Stomach (tissue), 9 donors: ENCODE data around the gene RSPO3. TPM values are rescaled to one million over a fixed set of nuclear protein-coding genes. Genes with fewer than 3 reads are reported as not detected.

Experiments used
- DNase-seq, 2 donors: peaks; one replicate each; pipeline versions ENCODE4 v3.0.0 to v3.0.0-alpha.2; 2013 to 2019
- H3K27ac ChIP-seq, 5 donors: fragments of 200-600 bp in 4 of 5; sonication (generic) in 4 of 5; one replicate each; pipeline ENCODE4 v1.5.1; 2013 to 2019; ENCODE audit warnings: mild to moderate bottlenecking in 1 of 5, moderate library complexity in 1 of 5
- H3K27me3 ChIP-seq, 3 donors: fragments of 200-600 bp; sonication (generic); one replicate each; pipeline ENCODE4 v1.5.1; 2017 to 2019; ENCODE audit warnings: mixed run types in 1 of 3
- H3K36me3 ChIP-seq, 4 donors: fragments of 200-600 bp; sonication (generic); 1 replicate in 3 of 4; 2 replicates in 1 of 4; pipeline ENCODE4 v1.5.1; 2016 to 2019
- H3K4me1 ChIP-seq, 4 donors: fragments of 200-600 bp; sonication (generic); one replicate each; pipeline ENCODE4 v1.5.1; 2016 to 2019
- H3K4me3 ChIP-seq, 4 donors: fragments of 200-600 bp; sonication (generic) in 3 of 4; one replicate each; pipeline ENCODE4 v1.5.1; 2016 to 2019; ENCODE audit warnings: mild to moderate bottlenecking in 1 of 4
- H3K9me3 ChIP-seq, 4 donors: fragments of 200-600 bp; sonication (generic); one replicate each; pipeline ENCODE4 v1.5.1; 2016 to 2019
- CTCF ChIP-seq, 7 experiments: fragments of 450-650 bp in 4 of 7; fragments of 200-600 bp in 3 of 7; sonication (generic) in 3 of 7; IDR thresholded peaks; one replicate each; pipeline ENCODE4 v1.5.1; 2016 to 2019; ENCODE audit warnings: antibody characterized with exemption in 7 of 7, control low read depth in 2 of 7, mild to moderate bottlenecking in 1 of 7
- EP300 ChIP-seq: sonication (generic); formaldehyde crosslinking; IDR thresholded peaks from one replicate; pipeline ENCODE4 v1.6.1; 2017; ENCODE audit warnings: antibody characterized with exemption
- POLR2A ChIP-seq, 4 donors: fragments of 450-650 bp; IDR thresholded peaks; one replicate each; pipeline ENCODE4 v1.6.1; 2016; ENCODE audit warnings: antibody characterized with exemption in 4 of 4, control low read depth in 2 of 4, mild to moderate bottlenecking in 1 of 4, moderate library complexity in 1 of 4
- POLR2AphosphoS5 ChIP-seq, 3 donors: sonication (generic); formaldehyde crosslinking; IDR thresholded peaks; one replicate each; pipeline ENCODE4 v1.6.1; 2016; ENCODE audit warnings: antibody characterized with exemption in 3 of 3
- WGBS, 5 donors: extraction: QIAGEN DNeasy Blood & Tissue Kit in 3 of 5; methylation state at CpG; one replicate each; pipeline versions ENCODE4 v1.1.5 to v1.1.7; 2013 to 2018; 5-methylcytosine and 5-hydroxymethylcytosine counted together
- intact Hi-C: fragments of 100-400 bp; cut with DNase I; formaldehyde crosslinking; loops from one replicate; pipeline ENCODE4 v1.15.1; 2023; ENCODE audit warnings: low total_unique reads
- polyA plus RNA-seq, 3 donors: library from polyadenylated mRNA; stranded (reverse); fragments of 200-250 nt; gene quantifications; one replicate each; pipeline ENCODE4 v1.2.3, GENCODE V29; 2013
- total RNA-seq, 5 donors: library from RNA; depleted of rRNA; stranded (reverse); fragments of >200 nt; gene quantifications; one replicate each; pipeline versions ENCODE4 v1.1.0 to v1.2.3, GENCODE V29; 2014 to 2016
- donor health status: healthy with polysubstance abuse.
- donor health status: Bipolar disorder and iron deficiency.
- donor health status: healthy.

Gene RSPO3
- total and polyA plus RNA-seq, 8 donors = 2.0 to 59.5 (median 7.6) TPM

- Histone ChIP-seq H3K4me3 (no peak overlapping the region), H3K4me1 (peaks cover 20 to 37% (median 29%) of the 10 kb centered on the region in 4 donors), H3K27ac (peak overlapping the region in 3 of 5 donors; percentile 10 to 62 (median 38)), H3K9me3 (no peaks in the 10 kb centered on the region), H3K36me3 (no peaks in the 10 kb centered on the region), H3K27me3 (peaks cover 9 to 44% (median 36%) of the 10 kb centered on the region in 3 donors)
- intact Hi-C loops = no loop called here
- no peak for TF ChIP-seq CTCF (IDR thresholded peaks at IDR 0.05)
- TF ChIP-seq POLR2AphosphoS5 (IDR thresholded peaks at IDR 0.05) = no peak
- TF ChIP-seq POLR2A (IDR thresholded peaks at IDR 0.05) = no peak
- no peak for TF ChIP-seq EP300
- no peak for DNase-seq
- 45 to 56% (median 48%) methylated on average over 3 of the region's 3 CpGs for WGBS, 5 donors
Observed at GRCh38 chr6:127115746-127116145, 2.7 kb upstream of the RSPO3 start.

- peaks cover 10 to 64% (median 46%) of the 10 kb centered on the region in 3 donors for H3K27me3 ChIP-seq
- peak overlapping the region; percentile 57 to 61 (median 60) for H3K4me3 ChIP-seq
- H3K36me3 ChIP-seq = no peaks in the 10 kb centered on the region
- TF ChIP-seq POLR2A (IDR thresholded peaks at IDR 0.05) = no peak
- no peak for TF ChIP-seq CTCF (IDR thresholded peaks at IDR 0.05)
- no peak for TF ChIP-seq POLR2AphosphoS5 (IDR thresholded peaks at IDR 0.05)
- no peak for TF ChIP-seq EP300
- H3K27ac ChIP-seq = peak overlapping the region in 4 of 5 donors; percentile 77 to 89 (median 84)
- peaks cover 23 to 46% (median 37%) of the 10 kb centered on the region in 4 donors for H3K4me1 ChIP-seq
- WGBS, 5 donors = 1 to 2% (median 2%) methylated on average over 12 to 19 of the region's 19 CpGs
- no peak for DNase-seq
- H3K9me3 ChIP-seq = no peaks in the 10 kb centered on the region
- intact Hi-C loops = no loop called here
Observed at GRCh38 chr6:127117979-127118297, 533 bp upstream of the RSPO3 start.

- TF ChIP-seq POLR2AphosphoS5 (IDR thresholded peaks at IDR 0.05) = no peak
- TF ChIP-seq POLR2A (IDR thresholded peaks at IDR 0.05) = no peak
- no peak for TF ChIP-seq EP300
- TF ChIP-seq CTCF (IDR thresholded peaks at IDR 0.05) = no peak
- Histone ChIP-seq H3K27ac (peak overlapping the region in 4 of 5 donors; percentile 62 to 89 (median 74)), H3K27me3 (peaks cover 10 to 69% (median 46%) of the 10 kb centered on the region in 3 donors), H3K4me1 (peaks cover 23 to 46% (median 37%) of the 10 kb centered on the region in 4 donors), H3K36me3 (no peaks in the 10 kb centered on the region), H3K4me3 (peak overlapping the region; percentile 57 to 61 (median 60)), H3K9me3 (no peaks in the 10 kb centered on the region)
- 1% methylated on average over 41 to 82 of the region's 82 CpGs for WGBS, 5 donors
- peak; percentile 25 to 53 for DNase-seq
- intact Hi-C loops = no loop called here
Observed at GRCh38 chr6:127119102-127120022, 891 bp downstream of the RSPO3 start.

- Histone ChIP-seq H3K9me3 (no peaks in the 10 kb centered on the region), H3K4me1 (peaks cover 23 to 46% (median 37%) of the 10 kb centered on the region in 4 donors), H3K4me3 (peak overlapping the region; percentile 57 to 61 (median 60)), H3K27ac (peak overlapping the region in 4 of 5 donors; percentile 62 to 89 (median 74)), H3K36me3 (no peaks in the 10 kb centered on the region), H3K27me3 (peaks cover 10 to 69% (median 46%) of the 10 kb centered on the region in 3 donors)
- peak in 1 of 2 donors; percentile 33 for DNase-seq
- TF ChIP-seq EP300 (no peak), POLR2A (IDR thresholded peaks at IDR 0.05) (no peak), CTCF (IDR thresholded peaks at IDR 0.05) (no peak), POLR2AphosphoS5 (IDR thresholded peaks at IDR 0.05) (no peak)
- WGBS, 5 donors = 2 to 3% (median 2%) methylated on average over 26 to 37 of the region's 37 CpGs
- intact Hi-C loops = no loop called here
Observed at GRCh38 chr6:127120023-127120786, 1.7 kb downstream of the RSPO3 start.
